Panc1 (cell line): ENCODE measurements around the gene ABI3BP. TPM values are rescaled to one million over a fixed set of nuclear protein-coding genes. Genes with fewer than 3 reads are reported as not detected.

ENCODE experiments used
- ATAC-seq: fragments of 200-7000 bp; cut with Tn5 transposase; 2 replicates; pipeline ENCODE4 v1.9.1; 2020; ENCODE audit warnings: mild to moderate bottlenecking, moderate library complexity
- BruUV-seq: library from RNA; stranded (reverse); fragments of 400-500 nt; replicated peaks from 2 replicates; lab custom pipeline; 2021; lab: Mats Ljungman, UMichigan
- CTCF ChIA-PET: fragments of 300-600 bp; sonication (Branson Sonifier 250); formaldehyde crosslinking; loops from one replicate; lab custom pipeline; 2022; ENCODE audit warnings: antibody characterized with exemption; lab: Charles Lee
- POLR2A ChIA-PET: fragments of 300-600 bp; sonication (Branson Sonifier 250); formaldehyde crosslinking; loops from one replicate; lab custom pipeline; 2022; ENCODE audit warnings: antibody characterized with exemption; lab: Charles Lee
- DNase-seq: peaks from one replicate; pipeline ENCODE4 v3.0.0-alpha.2; 2010; ENCODE audit warnings: low read depth, low spot score
- H3K27ac ChIP-seq: 2 replicates; pipeline ENCODE4 v1.5.1; 2011; ENCODE audit warnings: mild to moderate bottlenecking, low read length, inconsistent platforms
- H3K27me3 ChIP-seq: fragments of 200-500 bp; sonication (Bioruptor generic); 2 replicates; pipeline ENCODE4 v1.6.0; 2014; ENCODE audit warnings: low read length, inconsistent platforms; ENCODE audit not compliant: control insufficient read depth, insufficient read depth
- H3K36me3 ChIP-seq: fragments of 200-500 bp; sonication (Bioruptor generic); 2 replicates; pipeline ENCODE4 v1.5.1; 2014; ENCODE audit warnings: inconsistent platforms, mild to moderate bottlenecking, low read length, moderate library complexity; ENCODE audit not compliant: control insufficient read depth, insufficient read depth
- H3K4me1 ChIP-seq: 2 replicates; pipeline ENCODE4 v1.5.1; 2011; ENCODE audit warnings: inconsistent platforms, mild to moderate bottlenecking, low read length, moderate library complexity; ENCODE audit not compliant: control insufficient read depth, insufficient read depth
- H3K4me3 ChIP-seq, 2 experiments: 2 replicates each; pipeline ENCODE4 v1.5.1; 2011 to 2012; ENCODE audit warnings: low read depth in 2 of 2, low read length in 2 of 2, mild to moderate bottlenecking in 2 of 2, inconsistent platforms in 1 of 2, moderate library complexity in 1 of 2
- H3K9me3 ChIP-seq: fragments of 200-500 bp; sonication (Bioruptor generic); 2 replicates; pipeline ENCODE4 v1.5.1; 2014; ENCODE audit warnings: low read depth, mild to moderate bottlenecking, inconsistent platforms, low read length, moderate library complexity; ENCODE audit not compliant: control insufficient read depth, insufficient read depth
- POLR2AphosphoS5 ChIP-seq: IDR thresholded peaks from 2 replicates; pipeline ENCODE4 v1.6.1; 2012; ENCODE audit warnings: mild to moderate bottlenecking, low read depth, low read length, moderate library complexity
- SIN3A ChIP-seq: IDR thresholded peaks from 2 replicates; pipeline ENCODE4 v1.6.1; 2012; ENCODE audit warnings: low read depth, mild to moderate bottlenecking, low read length, moderate library complexity, borderline replicate concordance; ENCODE audit not compliant: insufficient read depth
- TCF7L2 ChIP-seq: IDR thresholded peaks from 2 replicates; pipeline ENCODE4 v1.6.1; 2011; ENCODE audit warnings: mild to moderate bottlenecking, low read depth, low read length, inconsistent platforms
- in situ Hi-C: cut with HindIII; loops from 2 replicates; pipeline ENCODE4 v1.10.0; 2016; ENCODE audit warnings: low sequenced_read_pairs, low pct_unique_long_range_greater_than_20kb
- intact Hi-C: fragments of 100-400 bp; cut with micrococcal nuclease; formaldehyde crosslinking; loops from one replicate; pipeline ENCODE4 v1.10.0; 2022; ENCODE audit not compliant: unreplicated experiment
- total RNA-seq: library from RNA; stranded (reverse); gene quantifications from one replicate; pipeline ENCODE4 v1.2.1, GENCODE V29; 2021; ENCODE audit not compliant: unreplicated experiment
- TF ChIP-seq, protein P1 (sequence below): fragments of 450-650 bp; IDR thresholded peaks from 2 replicates; pipeline ENCODE4 v1.5.1; 2017; ENCODE audit warnings: mild to moderate bottlenecking
- TF ChIP-seq, protein P2 (sequence below), 2 experiments: IDR thresholded peaks; 2 replicates each; pipeline ENCODE4 v1.6.1; 2011 to 2012; ENCODE audit warnings: low read depth in 2 of 2, control low read depth in 1 of 2, low read length in 1 of 2, mild to moderate bottlenecking in 1 of 2, moderate library complexity in 1 of 2; ENCODE audit not compliant: insufficient read depth in 1 of 2

Gene ABI3BP
- total RNA-seq, 1 experiment from 2014 or later = 0.21 TPM

DNA sequence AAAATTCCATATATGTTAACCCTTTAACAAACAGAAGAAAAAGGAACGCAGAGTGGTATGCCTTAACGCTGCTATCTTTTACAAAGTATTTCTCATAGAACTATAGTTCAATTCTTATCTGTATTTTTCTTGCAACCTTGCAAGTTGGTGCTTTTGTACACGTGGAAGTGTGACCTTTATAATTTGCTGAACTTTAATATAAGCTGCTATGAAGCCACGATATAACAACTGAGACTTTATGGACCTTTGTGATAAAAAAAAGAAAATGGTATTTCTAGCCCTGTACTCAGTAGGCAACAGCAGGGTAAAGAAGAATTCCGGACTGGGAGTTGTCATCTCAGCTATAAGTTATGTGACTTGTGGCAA lies 290.3 kb downstream of the ABI3BP start:
- BruUV-seq = no TSS peak
- TF ChIP-seq SIN3A (no peak), TCF7L2 (no peak), POLR2AphosphoS5 (no peak)
- TF ChIP-seq, protein P1, sequence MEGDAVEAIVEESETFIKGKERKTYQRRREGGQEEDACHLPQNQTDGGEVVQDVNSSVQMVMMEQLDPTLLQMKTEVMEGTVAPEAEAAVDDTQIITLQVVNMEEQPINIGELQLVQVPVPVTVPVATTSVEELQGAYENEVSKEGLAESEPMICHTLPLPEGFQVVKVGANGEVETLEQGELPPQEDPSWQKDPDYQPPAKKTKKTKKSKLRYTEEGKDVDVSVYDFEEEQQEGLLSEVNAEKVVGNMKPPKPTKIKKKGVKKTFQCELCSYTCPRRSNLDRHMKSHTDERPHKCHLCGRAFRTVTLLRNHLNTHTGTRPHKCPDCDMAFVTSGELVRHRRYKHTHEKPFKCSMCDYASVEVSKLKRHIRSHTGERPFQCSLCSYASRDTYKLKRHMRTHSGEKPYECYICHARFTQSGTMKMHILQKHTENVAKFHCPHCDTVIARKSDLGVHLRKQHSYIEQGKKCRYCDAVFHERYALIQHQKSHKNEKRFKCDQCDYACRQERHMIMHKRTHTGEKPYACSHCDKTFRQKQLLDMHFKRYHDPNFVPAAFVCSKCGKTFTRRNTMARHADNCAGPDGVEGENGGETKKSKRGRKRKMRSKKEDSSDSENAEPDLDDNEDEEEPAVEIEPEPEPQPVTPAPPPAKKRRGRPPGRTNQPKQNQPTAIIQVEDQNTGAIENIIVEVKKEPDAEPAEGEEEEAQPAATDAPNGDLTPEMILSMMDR = no peak
- TF ChIP-seq, protein P2, sequence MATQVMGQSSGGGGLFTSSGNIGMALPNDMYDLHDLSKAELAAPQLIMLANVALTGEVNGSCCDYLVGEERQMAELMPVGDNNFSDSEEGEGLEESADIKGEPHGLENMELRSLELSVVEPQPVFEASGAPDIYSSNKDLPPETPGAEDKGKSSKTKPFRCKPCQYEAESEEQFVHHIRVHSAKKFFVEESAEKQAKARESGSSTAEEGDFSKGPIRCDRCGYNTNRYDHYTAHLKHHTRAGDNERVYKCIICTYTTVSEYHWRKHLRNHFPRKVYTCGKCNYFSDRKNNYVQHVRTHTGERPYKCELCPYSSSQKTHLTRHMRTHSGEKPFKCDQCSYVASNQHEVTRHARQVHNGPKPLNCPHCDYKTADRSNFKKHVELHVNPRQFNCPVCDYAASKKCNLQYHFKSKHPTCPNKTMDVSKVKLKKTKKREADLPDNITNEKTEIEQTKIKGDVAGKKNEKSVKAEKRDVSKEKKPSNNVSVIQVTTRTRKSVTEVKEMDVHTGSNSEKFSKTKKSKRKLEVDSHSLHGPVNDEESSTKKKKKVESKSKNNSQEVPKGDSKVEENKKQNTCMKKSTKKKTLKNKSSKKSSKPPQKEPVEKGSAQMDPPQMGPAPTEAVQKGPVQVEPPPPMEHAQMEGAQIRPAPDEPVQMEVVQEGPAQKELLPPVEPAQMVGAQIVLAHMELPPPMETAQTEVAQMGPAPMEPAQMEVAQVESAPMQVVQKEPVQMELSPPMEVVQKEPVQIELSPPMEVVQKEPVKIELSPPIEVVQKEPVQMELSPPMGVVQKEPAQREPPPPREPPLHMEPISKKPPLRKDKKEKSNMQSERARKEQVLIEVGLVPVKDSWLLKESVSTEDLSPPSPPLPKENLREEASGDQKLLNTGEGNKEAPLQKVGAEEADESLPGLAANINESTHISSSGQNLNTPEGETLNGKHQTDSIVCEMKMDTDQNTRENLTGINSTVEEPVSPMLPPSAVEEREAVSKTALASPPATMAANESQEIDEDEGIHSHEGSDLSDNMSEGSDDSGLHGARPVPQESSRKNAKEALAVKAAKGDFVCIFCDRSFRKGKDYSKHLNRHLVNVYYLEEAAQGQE (IDR thresholded peaks at IDR 0.05; ENCODE audit: insufficient read depth in 1 of 2, low read depth in 2 of 2, low read length in 1 of 2) = no peak
- Histone ChIP-seq H3K4me3 (no peak overlapping the region), H3K4me1 (no peaks in the 10 kb centered on the region), H3K27me3 (peaks cover 6% of the 10 kb centered on the region), H3K36me3 (no peaks in the 10 kb centered on the region), H3K27ac (no peak overlapping the region), H3K9me3 (no peaks in the 10 kb centered on the region)
- intact Hi-C loops (no loop called here), in situ Hi-C loops (no loop called here)
- ChIA-PET POLR2A (no interaction called here), CTCF (no interaction called here)
- DNase-seq (no peak), ATAC-seq (no peak)

DNA sequence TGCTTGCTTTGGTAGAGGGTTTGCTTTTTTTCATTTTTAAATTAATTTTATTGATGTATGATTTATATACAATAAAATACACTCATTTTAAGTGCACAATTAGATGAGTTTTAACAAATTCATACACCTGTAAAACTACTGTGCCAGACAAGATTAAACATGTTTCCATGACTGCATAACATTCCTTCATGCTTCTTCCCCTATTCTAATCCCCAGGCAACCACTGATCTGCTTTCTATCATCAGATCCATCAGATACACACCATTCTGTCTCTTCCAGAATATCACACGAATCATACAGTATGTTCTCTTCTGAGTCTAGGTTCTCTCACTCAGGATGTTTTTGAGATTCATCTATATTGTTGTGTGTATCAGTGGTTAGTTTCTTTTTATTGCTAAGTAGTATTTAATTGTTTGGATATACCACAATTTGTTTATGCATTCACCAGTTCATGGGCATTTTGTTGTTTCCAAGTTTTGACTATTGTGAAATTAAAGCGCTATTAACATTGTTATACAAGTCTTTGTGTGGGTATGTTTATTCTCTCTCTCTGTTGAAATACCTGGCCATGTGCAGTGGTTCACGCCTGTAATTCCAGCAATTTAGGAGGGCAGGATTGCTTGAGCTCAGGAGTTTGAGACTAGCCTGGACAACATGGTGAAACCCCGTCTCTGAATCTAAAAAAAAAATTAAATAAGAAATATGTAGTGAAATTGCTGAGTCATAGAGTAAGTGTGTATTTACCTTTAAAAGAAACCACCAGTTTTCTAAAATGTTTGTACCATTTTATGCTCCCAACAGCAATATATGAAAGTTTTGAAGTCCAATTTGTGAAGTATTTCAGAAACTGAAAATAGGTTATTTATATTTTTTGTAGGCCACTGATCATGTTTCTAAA lies 290.9 kb downstream of the ABI3BP start:
- no TSS peak for BruUV-seq
- intact Hi-C loops = no loop called here
- POLR2A ChIA-PET = no interaction called here
- DNase-seq (no peak), ATAC-seq (no peak)
- H3K4me1 ChIP-seq = no peaks in the 10 kb centered on the region
- peaks cover 6% of the 10 kb centered on the region for H3K27me3 ChIP-seq
- no peak overlapping the region for H3K27ac ChIP-seq
- TF ChIP-seq, protein P2 (IDR thresholded peaks at IDR 0.05; ENCODE audit: insufficient read depth in 1 of 2, low read depth in 2 of 2, low read length in 1 of 2) = no peak
- TF ChIP-seq POLR2AphosphoS5 (no peak), TCF7L2 (no peak), SIN3A (no peak)
- TF ChIP-seq, protein P1 = no peak
- no peak overlapping the region for H3K4me3 ChIP-seq
- no peaks in the 10 kb centered on the region for H3K9me3 ChIP-seq
- CTCF ChIA-PET = no interaction called here
- in situ Hi-C loops = no loop called here
- no peaks in the 10 kb centered on the region for H3K36me3 ChIP-seq
